K562 (cell line): Measurements from ENCODE around the gene ADAT1. TPM values are rescaled to one million over a fixed set of nuclear protein-coding genes. Genes with fewer than 3 reads are reported as not detected.

ENCODE experiments used
- ATF7 ChIP-seq: fragments of 450-650 bp; IDR thresholded peaks from 2 replicates; pipeline ENCODE4 v1.7.1; 2014; ENCODE audit warnings: mild to moderate bottlenecking, moderate library complexity
- BACH1 ChIP-seq: fragments of 200-800 bp; sonication (Bioruptor generic); IDR thresholded peaks from 2 replicates; pipeline ENCODE4 v1.6.1; 2016; ENCODE audit warnings: missing genetic modification characterization, missing compliant biosample characterization
- BCOR ChIP-seq: fragments of 450-650 bp; IDR thresholded peaks from 2 replicates; pipeline ENCODE4 v1.6.1; 2016
- CCNT2 ChIP-seq: IDR thresholded peaks from 2 replicates; pipeline ENCODE4 v1.6.1; 2011; ENCODE audit warnings: borderline replicate concordance, low read depth, mild to moderate bottlenecking, moderate library complexity, mixed read lengths, low read length; ENCODE audit not compliant: insufficient read length; ENCODE audit errors: extremely low read depth
- ETV5 ChIP-seq: sonication (generic); formaldehyde crosslinking; IDR thresholded peaks from 2 replicates; pipeline ENCODE4 v1.4.0; 2020; ENCODE audit warnings: low read depth, mild to moderate bottlenecking, missing genetic modification reagents
- HNRNPLL ChIP-seq: fragments of 200-400 bp; formaldehyde crosslinking; IDR thresholded peaks from 2 replicates; pipeline ENCODE4 v1.6.1; 2017; ENCODE audit warnings: low read length, low read depth, mild to moderate bottlenecking; ENCODE audit not compliant: poor library complexity, severe bottlenecking
- MTF1 ChIP-seq: fragments of 250-450 bp; sonication (Bioruptor Pico); IDR thresholded peaks from 2 replicates; pipeline ENCODE4 v1.9.0; 2021; ENCODE audit warnings: moderate library complexity, mild to moderate bottlenecking, inconsistent platforms, borderline replicate concordance
- NEUROD1 ChIP-seq: fragments of 150-350 bp; IDR thresholded peaks from 2 replicates; pipeline ENCODE4 v1.6.1; 2014; ENCODE audit warnings: borderline replicate concordance, low read length, low read depth; ENCODE audit not compliant: partially characterized antibody
- RBFOX2 ChIP-seq: fragments of 200-400 bp; formaldehyde crosslinking; IDR thresholded peaks from 2 replicates; pipeline ENCODE4 v1.6.1; 2017; ENCODE audit warnings: low read depth, mild to moderate bottlenecking, low read length, moderate library complexity
- RHOXF2B ChIP-seq: fragments of 250-450 bp; sonication (Bioruptor Pico); conservative IDR thresholded peaks from 2 replicates; pipeline ENCODE4 v1.5.1; 2021
- polyA plus RNA-seq, 8 experiments: library from polyadenylated mRNA; depleted of rRNA in 4 of 8; stranded (reverse) in 5 of 8; unstranded in 3 of 8; fragments of >200 nt; fragmentation: Nextera tagmentation in 2 of 8; fragmentation: Illumina TruSeq in 1 of 8; extraction: Ambion mirVana in 2 of 8; extraction: Trizol in 1 of 8; gene quantifications; 2 replicates each; pipeline versions ENCODE4 v1.2.1 to v1.2.3, GENCODE V29; 2011 to 2014; ENCODE audit warnings: inconsistent platforms in 1 of 8, missing spikeins in 1 of 8
- total RNA-seq, 7 experiments: library from RNA; depleted of rRNA in 6 of 7; stranded (reverse); fragments of >200 nt in 6 of 7; fragmentation: Illumina TruSeq in 2 of 7; extraction: Trizol in 2 of 7; gene quantifications; 2 replicates each; pipeline versions ENCODE4 v1.2.1 to v1.2.3, GENCODE V29; 2011 to 2021; ENCODE audit warnings: low replicate concordance in 1 of 7
- TF ChIP-seq, protein P1 (sequence below): IDR thresholded peaks from 3 replicates; pipeline ENCODE4 v1.6.1; 2011; ENCODE audit warnings: borderline replicate concordance, mild to moderate bottlenecking; ENCODE audit not compliant: insufficient read length, insufficient read depth
- TF ChIP-seq, protein P2 (sequence below): fragments of 450-650 bp; IDR thresholded peaks from 2 replicates; pipeline ENCODE4 v1.7.0; 2016; ENCODE audit warnings: borderline replicate concordance
- TF ChIP-seq, protein P3 (sequence below): fragments of 250-450 bp; sonication (Bioruptor Pico); IDR thresholded peaks from 2 replicates; pipeline ENCODE4 v1.5.0; 2021; ENCODE audit warnings: mild to moderate bottlenecking, moderate library complexity
- TF ChIP-seq, protein P4 (sequence below): fragments of 450-650 bp; IDR thresholded peaks from 2 replicates; pipeline ENCODE4 v1.6.1; 2014; ENCODE audit warnings: low read depth, mild to moderate bottlenecking, moderate library complexity, borderline replicate concordance

The ADAT1 gene
- total and polyA plus RNA-seq, 9 of the 15 experiments (the other 6 are each of a cell fraction or from before 2014, with no cell fraction given), result 16.0 to 36.7 (median 28.2) TPM

DNA sequence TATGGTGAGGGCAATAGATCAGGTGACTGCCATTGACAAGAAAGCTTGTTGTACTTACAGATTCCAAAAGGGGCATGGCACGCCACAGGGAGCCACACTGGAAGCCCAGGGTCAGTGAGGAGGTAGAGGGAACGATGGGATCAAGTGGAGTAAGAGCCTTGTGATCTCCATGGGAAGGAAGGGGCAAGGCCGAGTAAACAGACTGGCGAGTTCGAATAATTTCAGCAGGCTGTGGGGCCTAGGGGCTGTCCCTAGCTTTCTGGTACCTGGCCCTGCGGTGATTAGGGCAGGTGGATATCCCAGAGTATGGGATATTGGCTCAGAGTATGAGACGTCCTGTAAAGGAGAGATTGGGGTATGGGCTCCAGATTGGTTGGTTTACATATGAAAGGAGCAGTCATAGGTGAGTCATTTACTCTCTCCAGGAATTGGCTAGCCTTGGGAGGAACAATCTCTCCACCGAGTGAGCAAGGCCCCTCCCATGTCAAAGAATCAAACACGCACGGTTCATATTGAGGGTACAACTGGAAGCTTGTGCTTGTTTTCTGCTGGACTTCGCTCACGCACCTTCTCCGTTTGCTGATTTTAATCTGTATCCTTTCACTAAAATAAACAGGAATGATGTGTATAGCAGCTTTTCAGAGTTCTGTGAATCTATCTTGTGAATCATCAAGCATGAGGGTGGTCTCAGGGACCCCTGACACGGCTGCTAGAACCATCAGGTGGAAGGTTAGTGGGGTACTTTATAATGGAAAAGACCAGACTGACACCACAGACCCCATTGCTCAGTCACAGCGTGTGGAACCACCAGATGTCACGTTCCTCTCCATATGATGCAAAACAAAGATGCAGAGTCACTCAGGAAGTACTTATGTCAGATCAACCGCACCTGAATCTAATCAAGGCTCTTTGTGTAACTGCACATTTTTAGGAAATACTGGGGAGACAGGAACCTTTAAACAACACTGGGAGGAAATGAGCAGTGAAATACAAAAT lies 29.0 kb downstream of the ADAT1 start (continued):
- TF ChIP-seq HNRNPLL, result no peak
- no peak for TF ChIP-seq NEUROD1
- peak; percentile 91 for TF ChIP-seq BACH1 (tag)
- TF ChIP-seq, protein P1, sequence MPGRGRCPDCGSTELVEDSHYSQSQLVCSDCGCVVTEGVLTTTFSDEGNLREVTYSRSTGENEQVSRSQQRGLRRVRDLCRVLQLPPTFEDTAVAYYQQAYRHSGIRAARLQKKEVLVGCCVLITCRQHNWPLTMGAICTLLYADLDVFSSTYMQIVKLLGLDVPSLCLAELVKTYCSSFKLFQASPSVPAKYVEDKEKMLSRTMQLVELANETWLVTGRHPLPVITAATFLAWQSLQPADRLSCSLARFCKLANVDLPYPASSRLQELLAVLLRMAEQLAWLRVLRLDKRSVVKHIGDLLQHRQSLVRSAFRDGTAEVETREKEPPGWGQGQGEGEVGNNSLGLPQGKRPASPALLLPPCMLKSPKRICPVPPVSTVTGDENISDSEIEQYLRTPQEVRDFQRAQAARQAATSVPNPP, result no peak
- TF ChIP-seq ETV5 (CRISPR knock-in tag), result peak; percentile 66; the same call in 1 of the 2 replicates
- 0 out of 2 replicates have a peak, but pooled peaks have one; percentile 17 for TF ChIP-seq MTF1 (CRISPR knock-in tag)
- TF ChIP-seq, protein P2, sequence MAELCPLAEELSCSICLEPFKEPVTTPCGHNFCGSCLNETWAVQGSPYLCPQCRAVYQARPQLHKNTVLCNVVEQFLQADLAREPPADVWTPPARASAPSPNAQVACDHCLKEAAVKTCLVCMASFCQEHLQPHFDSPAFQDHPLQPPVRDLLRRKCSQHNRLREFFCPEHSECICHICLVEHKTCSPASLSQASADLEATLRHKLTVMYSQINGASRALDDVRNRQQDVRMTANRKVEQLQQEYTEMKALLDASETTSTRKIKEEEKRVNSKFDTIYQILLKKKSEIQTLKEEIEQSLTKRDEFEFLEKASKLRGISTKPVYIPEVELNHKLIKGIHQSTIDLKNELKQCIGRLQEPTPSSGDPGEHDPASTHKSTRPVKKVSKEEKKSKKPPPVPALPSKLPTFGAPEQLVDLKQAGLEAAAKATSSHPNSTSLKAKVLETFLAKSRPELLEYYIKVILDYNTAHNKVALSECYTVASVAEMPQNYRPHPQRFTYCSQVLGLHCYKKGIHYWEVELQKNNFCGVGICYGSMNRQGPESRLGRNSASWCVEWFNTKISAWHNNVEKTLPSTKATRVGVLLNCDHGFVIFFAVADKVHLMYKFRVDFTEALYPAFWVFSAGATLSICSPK, result no peak
- TF ChIP-seq CCNT2, result peak; percentile 26
- 0 out of 2 replicates have a peak, but pooled peaks have one; percentile 72 for TF ChIP-seq RHOXF2B (CRISPR knock-in tag)
- no peak for TF ChIP-seq BCOR
- TF ChIP-seq, protein P3, sequence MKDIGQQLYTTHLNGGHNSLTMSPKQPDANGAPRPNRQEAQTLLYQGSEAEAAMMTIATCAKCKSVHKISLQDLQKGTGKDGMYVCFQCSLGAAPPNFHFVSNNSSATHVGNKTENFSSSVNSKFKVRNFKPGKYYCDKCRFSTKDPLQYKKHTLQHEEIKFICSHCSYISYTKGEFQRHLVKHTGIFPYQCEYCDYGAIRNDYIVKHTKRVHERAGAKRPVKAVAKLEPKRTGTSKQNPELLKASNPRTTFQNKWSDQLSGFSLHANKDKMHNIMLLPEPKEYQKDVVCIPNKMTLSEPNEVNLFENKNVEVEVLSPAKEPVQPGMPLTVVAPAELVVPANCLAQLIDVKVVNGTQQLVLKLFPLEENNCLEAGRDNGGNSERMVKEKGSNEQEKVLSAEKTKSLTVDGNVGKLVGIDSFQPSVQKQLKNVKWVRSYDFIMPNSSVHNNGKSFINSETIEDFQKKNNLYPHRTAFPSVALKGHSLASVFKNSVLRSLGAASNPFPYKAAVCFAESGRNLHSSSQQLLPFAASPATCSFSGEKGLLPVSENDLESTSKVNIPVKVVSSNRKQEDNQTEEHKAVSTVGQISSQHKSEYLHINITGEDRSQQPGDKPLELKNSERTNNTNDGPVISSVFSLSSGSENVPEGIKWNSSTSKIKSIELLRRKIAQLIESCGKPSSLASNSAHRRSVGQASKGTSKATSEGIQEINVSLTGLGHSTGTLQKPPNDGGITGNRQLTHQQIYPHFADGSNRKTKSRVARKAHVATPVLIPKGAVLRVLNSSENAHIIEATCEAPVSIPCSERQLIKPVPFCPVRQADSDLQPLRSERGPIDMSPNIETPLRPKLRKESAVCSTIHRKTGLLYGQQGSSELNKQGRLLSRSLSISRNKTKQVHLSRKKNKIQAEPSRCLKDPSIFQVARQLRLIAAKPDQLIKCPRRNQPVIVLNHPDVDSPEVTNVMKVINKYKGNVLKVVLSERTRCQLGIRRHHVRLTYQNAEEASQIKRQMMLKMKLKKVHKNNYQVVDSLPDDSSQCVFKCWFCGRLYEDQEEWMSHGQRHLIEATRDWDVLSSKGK (CRISPR knock-in tag), result no peak
- TF ChIP-seq, protein P4, sequence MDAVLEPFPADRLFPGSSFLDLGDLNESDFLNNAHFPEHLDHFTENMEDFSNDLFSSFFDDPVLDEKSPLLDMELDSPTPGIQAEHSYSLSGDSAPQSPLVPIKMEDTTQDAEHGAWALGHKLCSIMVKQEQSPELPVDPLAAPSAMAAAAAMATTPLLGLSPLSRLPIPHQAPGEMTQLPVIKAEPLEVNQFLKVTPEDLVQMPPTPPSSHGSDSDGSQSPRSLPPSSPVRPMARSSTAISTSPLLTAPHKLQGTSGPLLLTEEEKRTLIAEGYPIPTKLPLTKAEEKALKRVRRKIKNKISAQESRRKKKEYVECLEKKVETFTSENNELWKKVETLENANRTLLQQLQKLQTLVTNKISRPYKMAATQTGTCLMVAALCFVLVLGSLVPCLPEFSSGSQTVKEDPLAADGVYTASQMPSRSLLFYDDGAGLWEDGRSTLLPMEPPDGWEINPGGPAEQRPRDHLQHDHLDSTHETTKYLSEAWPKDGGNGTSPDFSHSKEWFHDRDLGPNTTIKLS, result 0 out of 2 replicates have a peak, but pooled peaks have one; percentile 24
- TF ChIP-seq ATF7, result peak; percentile 56; the same call in 1 of the 2 replicates
- TF ChIP-seq RBFOX2, result peak; percentile 55
